Common myeloid progenitor, CD34-positive (primary cell): Measurements from ENCODE around the gene SAMD4B.

Source experiments
- CTCF ChIA-PET: fragments of 350-600 bp; sonication (Branson Sonifier 250); formaldehyde crosslinking; loops from one replicate; lab custom pipeline; 2021; ENCODE audit warnings: antibody characterized with exemption; lab: Charles Lee
- POLR2A ChIA-PET: fragments of 350-600 bp; sonication (Branson Sonifier 250); formaldehyde crosslinking; loops from one replicate; lab custom pipeline; 2021; ENCODE audit warnings: antibody characterized with exemption; lab: Charles Lee
- DNase-seq, 3 donors: peaks; one replicate each; pipeline versions ENCODE4 v3.0.0 to v3.0.0-alpha.2; 2013
- H3K27ac ChIP-seq, 2 experiments: 1 replicate in 1 of 2; 2 replicates in 1 of 2; pipeline ENCODE4 v1.7.0; 2013; ENCODE audit warnings: inconsistent platforms in 2 of 2, low read length in 2 of 2, mild to moderate bottlenecking in 2 of 2, low read depth in 1 of 2, moderate library complexity in 1 of 2; ENCODE audit not compliant: severe bottlenecking in 2 of 2, insufficient read depth in 1 of 2, poor library complexity in 1 of 2
- H3K27me3 ChIP-seq, 5 experiments: replicated peaks in 2 of 5; 1 replicate in 3 of 5; 2 replicates in 2 of 5; pipeline versions ENCODE4 v1.6.1 to v1.7.0; 2013; ENCODE audit warnings: low read length in 4 of 5, mild to moderate bottlenecking in 2 of 5, moderate library complexity in 2 of 5, inconsistent platforms in 1 of 5; ENCODE audit not compliant: insufficient read depth in 5 of 5, control insufficient read depth in 4 of 5
- H3K36me3 ChIP-seq, 4 experiments: 1 replicate in 2 of 4; 2 replicates in 2 of 4; pipeline versions ENCODE4 v1.6.1 to v1.7.0; 2013; ENCODE audit warnings: low read length in 3 of 4, control low read depth in 1 of 4, mild to moderate bottlenecking in 1 of 4; ENCODE audit not compliant: control insufficient read depth in 4 of 4, insufficient read depth in 4 of 4
- H3K4me1 ChIP-seq, 4 experiments: 1 replicate in 3 of 4; 2 replicates in 1 of 4; pipeline versions ENCODE4 v1.6.1 to v1.7.1; 2013; ENCODE audit warnings: low read length in 3 of 4, mild to moderate bottlenecking in 3 of 4, control low read depth in 1 of 4, inconsistent platforms in 1 of 4, moderate library complexity in 1 of 4; ENCODE audit not compliant: control insufficient read depth in 4 of 4, insufficient read depth in 4 of 4; ENCODE audit errors: control extremely low read depth in 1 of 4
- H3K4me3 ChIP-seq, 7 experiments: 1 replicate in 4 of 7; 2 replicates in 3 of 7; pipeline versions ENCODE4 v1.5.1 to v1.7.0; 2013; ENCODE audit warnings: mild to moderate bottlenecking in 7 of 7, low read length in 6 of 7, moderate library complexity in 6 of 7, inconsistent platforms in 2 of 7, low read depth in 2 of 7, control low read depth in 1 of 7; ENCODE audit not compliant: insufficient read depth in 4 of 7, control insufficient read depth in 1 of 7; ENCODE audit errors: extremely low read depth in 1 of 7
- H3K9me3 ChIP-seq, 5 experiments: 1 replicate in 4 of 5; 2 replicates in 1 of 5; pipeline versions ENCODE4 v1.6.1 to v1.7.1; 2013; ENCODE audit warnings: low read length in 4 of 5, mild to moderate bottlenecking in 2 of 5, inconsistent platforms in 1 of 5, low read depth in 1 of 5, moderate library complexity in 1 of 5; ENCODE audit not compliant: control insufficient read depth in 4 of 5, insufficient read depth in 2 of 5; ENCODE audit errors: control extremely low read depth in 1 of 5
- WGBS: methylation state at CpG from one replicate; pipeline ENCODE4 v1.1.5; 2013; ENCODE audit not compliant: insufficient coverage; 5-methylcytosine and 5-hydroxymethylcytosine counted together

SAMD4B gene

DNA sequence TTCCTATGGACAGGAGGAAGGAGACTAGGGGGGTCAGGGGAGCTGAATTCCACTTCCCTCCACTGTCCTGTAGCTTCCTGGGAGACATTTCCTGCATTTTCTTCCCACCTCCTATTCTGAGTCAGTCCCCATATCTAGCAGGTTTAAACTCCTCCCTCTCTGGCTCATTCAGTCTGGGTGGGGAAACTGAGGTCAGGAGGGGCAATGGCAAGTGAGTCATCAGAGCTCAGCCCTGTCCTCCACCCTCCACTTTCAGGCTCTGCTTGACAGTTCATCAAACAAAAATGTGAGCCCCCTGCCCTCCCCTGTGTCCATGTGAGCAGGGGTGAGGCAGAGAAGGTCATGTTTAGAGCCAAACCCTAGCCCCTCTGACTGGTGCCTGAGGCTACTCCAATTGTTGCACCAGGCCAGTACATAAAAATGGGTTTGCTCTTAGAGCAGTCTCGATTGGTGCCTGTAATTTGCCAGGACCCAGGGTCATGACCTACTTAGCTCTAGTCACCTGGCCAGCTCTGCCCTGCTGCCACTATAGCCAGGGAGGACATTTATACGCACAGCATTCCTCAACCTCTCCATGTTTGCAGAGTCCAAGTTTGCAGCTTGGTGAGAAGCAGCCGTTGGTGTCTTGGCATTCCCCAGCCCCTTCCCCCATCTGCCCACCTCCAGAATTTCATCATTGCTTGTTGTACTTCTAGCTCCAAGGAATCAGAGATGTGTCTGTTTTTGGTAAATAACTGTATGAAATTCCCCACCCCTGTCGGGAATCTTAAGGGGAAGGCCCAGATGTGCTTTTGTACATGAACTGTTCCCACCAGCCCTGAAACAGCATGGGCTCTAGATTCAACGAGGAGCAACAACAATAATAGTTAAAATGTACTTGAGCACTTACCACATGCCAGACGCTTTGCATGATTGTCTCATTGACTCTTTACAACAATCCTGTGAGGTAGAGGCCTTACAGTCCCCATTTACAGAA, 20.7 kb downstream of the SAMD4B start:
- POLR2A ChIA-PET = interaction anchor here (0.8 to 0.9 kb wide), 3 partner anchors 17 to 136 kb away, joined by 3 to 5 read pairs (median 3); partner anchors contain the start of genes MED29 and PAF1
- Histone ChIP-seq H3K4me3 (no peak overlapping the region), H3K9me3 (no peaks in the 10 kb centered on the region), H3K27me3 (no peaks in the 10 kb centered on the region), H3K27ac (no peak overlapping the region), H3K36me3 (peaks cover 18 to 71% (median 53%) of the 10 kb centered on the region in 4 experiments), H3K4me1 (no peaks in the 10 kb centered on the region)
- CTCF ChIA-PET = interaction anchor here (0.8 to 2.7 kb wide), 7 partner anchors 7 to 28 kb away, joined by 3 to 9 read pairs (median 5); partner anchors contain the start of genes MED29, PAF1 and SAMD4B
- no peak for DNase-seq
- WGBS = 94% methylated on average over 4 of the region's 6 CpGs

GRCh38 chr19:39363901-39364457, 21.8 kb downstream of the SAMD4B start:
- WGBS = 96% methylated on average over 3 of the region's 5 CpGs
- POLR2A ChIA-PET = interaction anchor here (0.8 kb wide), 1 partner anchor 137 kb away, joined by 5 read pairs; no protein-coding TSS in a partner anchor
- CTCF ChIA-PET = interaction anchor here (2.7 kb wide), 1 partner anchor 10 kb away, joined by 9 read pairs; no protein-coding TSS in a partner anchor

DNA sequence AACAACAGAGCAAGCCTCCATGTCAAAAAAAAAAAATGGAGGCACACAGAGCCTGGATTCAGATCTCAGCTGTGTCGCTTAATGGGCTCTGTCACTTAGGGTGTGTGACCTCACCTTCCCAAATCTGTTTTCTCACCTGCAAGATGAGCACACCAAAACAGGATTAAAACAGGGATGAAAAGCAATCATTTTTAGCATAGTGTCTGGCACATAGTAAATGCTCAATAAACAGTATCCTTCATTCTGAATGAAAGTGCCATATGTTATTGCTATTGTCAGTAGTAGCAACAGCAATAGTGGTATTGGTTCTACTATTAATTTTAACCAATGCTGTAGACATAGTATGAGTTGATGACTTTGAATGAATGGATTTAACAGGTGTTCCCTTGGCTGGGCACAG, 23.3 kb downstream of the SAMD4B start:
- no peaks in the 10 kb centered on the region for H3K4me1 ChIP-seq
- DNase-seq = no peak
- no peak overlapping the region for H3K27ac ChIP-seq
- H3K4me3 ChIP-seq = no peak overlapping the region
- POLR2A ChIA-PET = no interaction called here
- WGBS = 100% methylated on average over 1 of the region's 1 CpG
- H3K27me3 ChIP-seq = no peaks in the 10 kb centered on the region
- H3K36me3 ChIP-seq = peaks cover 30 to 73% (median 56%) of the 10 kb centered on the region in 4 experiments
- CTCF ChIA-PET = interaction anchor here (1.1 kb wide), 1 partner anchor 10 kb away, joined by 3 read pairs; no protein-coding TSS in a partner anchor
- H3K9me3 ChIP-seq = no peaks in the 10 kb centered on the region

More at GRCh38 chr19:39363901-39364457, 21.8 kb downstream of the SAMD4B start:
- peaks cover 24 to 69% (median 54%) of the 10 kb centered on the region in 4 experiments for H3K36me3 ChIP-seq
- H3K9me3 ChIP-seq = no peaks in the 10 kb centered on the region
- H3K4me3 ChIP-seq = no peak overlapping the region
- no peak for DNase-seq
- no peaks in the 10 kb centered on the region for H3K27me3 ChIP-seq
- H3K27ac ChIP-seq = no peak overlapping the region
- no peaks in the 10 kb centered on the region for H3K4me1 ChIP-seq

DNA sequence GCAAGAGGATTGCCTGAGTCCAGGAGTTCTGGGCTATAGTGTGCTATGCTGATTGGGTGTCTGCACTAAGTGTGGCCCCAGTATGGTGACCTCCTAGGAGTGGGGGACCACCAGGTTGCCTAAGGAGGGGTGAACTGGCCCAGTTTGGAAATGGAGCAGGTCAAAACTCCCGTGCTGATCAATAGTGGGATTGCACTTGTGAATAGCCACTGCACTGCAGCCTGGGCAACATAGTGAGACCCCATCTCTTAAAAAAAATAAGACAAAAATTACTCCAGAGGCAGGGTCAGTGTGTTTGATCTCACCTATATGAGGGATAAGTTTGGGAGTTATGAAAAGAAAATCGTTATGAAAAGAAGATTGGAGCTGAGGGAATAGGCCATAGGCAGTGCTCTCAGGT, 27.0 kb downstream of the SAMD4B start:
- DNase-seq = no peak
- Histone ChIP-seq H3K27me3 (no peaks in the 10 kb centered on the region), H3K36me3 (peaks cover 37 to 75% (median 60%) of the 10 kb centered on the region in 4 experiments), H3K4me3 (no peak overlapping the region), H3K27ac (no peak overlapping the region), H3K9me3 (no peaks in the 10 kb centered on the region), H3K4me1 (no peaks in the 10 kb centered on the region)
- CTCF ChIA-PET = interaction anchor here (1.0 to 1.3 kb wide), 3 partner anchors 13 to 20 kb away, joined by 3 to 4 read pairs (median 3); no protein-coding TSS in a partner anchor
- POLR2A ChIA-PET = no interaction called here
- WGBS = 88% methylated on average over 1 of the region's 2 CpGs

- H3K4me3 ChIP-seq = no peak overlapping the region
- POLR2A ChIA-PET = no interaction called here
- DNase-seq = no peak
- no peaks in the 10 kb centered on the region for H3K9me3 ChIP-seq
- H3K36me3 ChIP-seq = peaks cover 35 to 76% (median 59%) of the 10 kb centered on the region in 4 experiments
- no peaks in the 10 kb centered on the region for H3K27me3 ChIP-seq
- H3K27ac ChIP-seq = no peak overlapping the region
- 97% methylated on average over 5 of the region's 5 CpGs for WGBS
- CTCF ChIA-PET = interaction anchor here (1.1 kb wide), 1 partner anchor 8 kb away, joined by 3 read pairs; no protein-coding TSS in a partner anchor
- no peaks in the 10 kb centered on the region for H3K4me1 ChIP-seq
Measured at GRCh38 chr19:39370735-39371134, 28.5 kb downstream of the SAMD4B start.

DNA sequence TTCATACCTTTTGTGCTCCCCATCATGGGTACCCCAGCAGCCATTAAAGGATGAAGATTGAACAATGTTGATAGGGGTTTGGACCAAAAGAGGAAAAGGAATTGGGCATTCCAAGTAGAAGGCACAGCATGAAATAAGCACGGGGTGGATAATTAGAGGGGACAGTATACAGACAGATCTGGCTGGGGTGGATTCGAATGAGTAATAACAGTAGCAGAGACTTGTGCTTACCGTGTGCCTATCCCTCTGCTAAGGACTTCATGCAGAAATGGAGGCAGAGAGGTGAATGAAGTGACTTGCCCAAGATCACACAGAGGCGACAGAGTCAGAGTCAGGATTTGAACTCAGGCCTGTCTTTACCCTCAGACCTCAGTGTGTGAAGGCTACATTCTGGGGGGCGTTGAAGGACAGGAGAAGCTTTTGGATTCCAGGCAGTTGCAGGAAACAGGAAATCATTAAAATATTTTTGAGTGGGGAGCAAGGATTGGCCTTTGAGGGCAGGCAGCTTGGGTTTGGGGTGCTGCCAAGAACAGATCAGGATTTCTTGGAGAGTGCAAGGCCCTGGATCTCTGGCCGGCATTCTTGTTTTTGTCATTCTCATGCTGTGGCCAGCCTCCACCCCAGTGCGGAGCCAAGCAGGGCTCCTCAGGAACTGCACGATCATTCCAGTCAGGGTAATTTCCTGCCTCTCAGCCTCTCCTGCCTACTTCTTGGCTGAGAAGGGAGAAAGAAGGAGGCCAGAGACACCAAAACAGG, 30.0 kb downstream of the SAMD4B start:
- DNase-seq = no peak
- WGBS = 77% methylated on average over 6 of the region's 8 CpGs
- CTCF ChIA-PET = interaction anchor here (2.2 kb wide), 1 partner anchor 10 kb away, joined by 6 read pairs; no protein-coding TSS in a partner anchor

More for the DNA sequence above, 30.0 kb downstream of the SAMD4B start:
- Histone ChIP-seq H3K36me3 (peaks cover 33 to 81% (median 69%) of the 10 kb centered on the region in 4 experiments), H3K27me3 (no peaks in the 10 kb centered on the region), H3K4me1 (no peaks in the 10 kb centered on the region), H3K9me3 (no peaks in the 10 kb centered on the region), H3K4me3 (no peak overlapping the region), H3K27ac (no peak overlapping the region)
- POLR2A ChIA-PET = interaction anchor here (0.7 kb wide), 1 partner anchor 15 kb away, joined by 3 read pairs; no protein-coding TSS in a partner anchor
